HepG2 (cell line): ENCODE measurements around the gene ADPRHL1. TPM values are rescaled to one million over a fixed set of nuclear protein-coding genes. Genes with fewer than 3 reads are reported as not detected.

Source experiments
- AGO2 ChIP-seq: fragments of 200-400 bp; formaldehyde crosslinking; optimal IDR thresholded peaks from 2 replicates; pipeline ENCODE3; 2017; ENCODE audit warnings: mild to moderate bottlenecking, low read depth, low read length, moderate library complexity
- ARID3A ChIP-seq: IDR thresholded peaks from 2 replicates; pipeline ENCODE4 v1.6.1; 2012; ENCODE audit warnings: low read depth, low read length, improper control_type of control experiment
- CEBPB ChIP-seq: IDR thresholded peaks from 2 replicates; pipeline ENCODE4 v1.6.1; 2011; ENCODE audit warnings: low read depth, low read length, improper control_type of control experiment, borderline replicate concordance
- DPF2 ChIP-seq: sonication (generic); formaldehyde crosslinking; IDR thresholded peaks from 2 replicates; pipeline ENCODE4 v1.4.0; 2020; ENCODE audit warnings: mild to moderate bottlenecking, low read depth, missing genetic modification reagents, borderline replicate concordance
- FOXJ3 ChIP-seq: sonication (generic); formaldehyde crosslinking; IDR thresholded peaks from 2 replicates; pipeline ENCODE4 v1.4.0; 2020; ENCODE audit warnings: missing genetic modification reagents, mild to moderate bottlenecking, borderline replicate concordance
- HDAC1 ChIP-seq: sonication (generic); formaldehyde crosslinking; IDR thresholded peaks from 2 replicates; pipeline ENCODE4 v1.5.1; 2020; ENCODE audit warnings: mild to moderate bottlenecking, missing genetic modification reagents
- HNF1A ChIP-seq, 2 experiments: sonication (generic) in 1 of 2; formaldehyde crosslinking in 1 of 2; IDR thresholded peaks; 2 replicates each; pipeline versions ENCODE4 v1.4.0 to v1.6.1; 2016 to 2020; ENCODE audit warnings: borderline replicate concordance in 1 of 2, low read depth in 1 of 2, mild to moderate bottlenecking in 1 of 2, missing genetic modification reagents in 1 of 2
- JUNB ChIP-seq: sonication (generic); formaldehyde crosslinking; IDR thresholded peaks from 2 replicates; pipeline ENCODE4 v1.8.0; 2022; ENCODE audit warnings: missing genetic modification reagents, mild to moderate bottlenecking, borderline replicate concordance
- KAT7 ChIP-seq: IDR thresholded peaks from 2 replicates; pipeline ENCODE4 v1.6.1; 2018; ENCODE audit warnings: borderline replicate concordance, missing compliant biosample characterization
- NCOA1 ChIP-seq: sonication (generic); formaldehyde crosslinking; IDR thresholded peaks from 2 replicates; pipeline ENCODE4 v1.9.0; 2021; ENCODE audit warnings: missing genetic modification reagents
- PAF1 ChIP-seq: IDR thresholded peaks from 2 replicates; pipeline ENCODE4 v1.6.1; 2016; ENCODE audit warnings: missing genetic modification reagents, missing compliant biosample characterization
- RAD21 ChIP-seq: fragments of 450-650 bp; formaldehyde crosslinking; IDR thresholded peaks from 2 replicates; pipeline ENCODE4 v1.5.0; 2020; ENCODE audit warnings: mild to moderate bottlenecking
- RARA ChIP-seq: IDR thresholded peaks from 2 replicates; pipeline ENCODE4 v1.6.1; 2016; ENCODE audit warnings: missing genetic modification reagents, missing compliant biosample characterization
- RORA ChIP-seq: sonication (generic); formaldehyde crosslinking; IDR thresholded peaks from 2 replicates; pipeline ENCODE4 v1.5.0; 2020; ENCODE audit warnings: mild to moderate bottlenecking, missing genetic modification reagents, moderate library complexity
- RXRA ChIP-seq: sonication (generic); formaldehyde crosslinking; IDR thresholded peaks from 2 replicates; pipeline ENCODE4 v1.5.1; 2020; ENCODE audit warnings: missing genetic modification reagents
- SIN3A ChIP-seq: IDR thresholded peaks from 2 replicates; pipeline ENCODE4 v1.6.1; 2011; ENCODE audit warnings: low read depth, mild to moderate bottlenecking, control low read depth, low read length, borderline replicate concordance
- SOX5 ChIP-seq: IDR thresholded peaks from 2 replicates; pipeline ENCODE4 v1.6.1; 2016; ENCODE audit warnings: borderline replicate concordance
- SOX6 ChIP-seq, 2 experiments: fragments of 450-650 bp in 1 of 2; sonication (generic) in 1 of 2; formaldehyde crosslinking in 1 of 2; IDR thresholded peaks; 2 replicates each; pipeline versions ENCODE4 v1.4.0 to v1.6.1; 2017 to 2020; ENCODE audit warnings: antibody characterized with exemption in 1 of 2, mild to moderate bottlenecking in 1 of 2, missing genetic modification reagents in 1 of 2
- TGIF2 ChIP-seq: IDR thresholded peaks from 2 replicates; pipeline ENCODE4 v1.6.1; 2016; ENCODE audit warnings: control low read depth, missing compliant biosample characterization
- YY1 ChIP-seq: IDR thresholded peaks from 2 replicates; pipeline ENCODE4 v1.6.1; 2011; ENCODE audit warnings: low read length, low read depth, moderate library complexity, mild to moderate bottlenecking; ENCODE audit not compliant: insufficient read depth, insufficient replicate concordance
- ZBTB25 ChIP-seq: IDR thresholded peaks from 2 replicates; pipeline ENCODE4 v1.6.1; 2018; ENCODE audit warnings: missing genetic modification reagents
- ZNF746 ChIP-seq: sonication (generic); formaldehyde crosslinking; IDR thresholded peaks from 2 replicates; pipeline ENCODE4 v1.8.0; 2022; ENCODE audit warnings: mild to moderate bottlenecking, missing genetic modification reagents
- ZNF850 ChIP-seq: sonication (generic); formaldehyde crosslinking; conservative IDR thresholded peaks from 2 replicates; pipeline ENCODE4 v1.9.0; 2021; ENCODE audit warnings: mild to moderate bottlenecking, missing genetic modification reagents
- polyA plus RNA-seq, 8 experiments: library from polyadenylated mRNA; depleted of rRNA in 3 of 8; stranded (reverse) in 7 of 8; unstranded in 1 of 8; fragments of >200 nt; fragmentation: Illumina TruSeq in 4 of 8; extraction: Trizol in 4 of 8; gene quantifications; 2 replicates each; pipeline versions ENCODE4 v1.2.1 to v1.2.3, GENCODE V29; 2011 to 2016; ENCODE audit warnings: low read depth in 4 of 8, missing spikeins in 1 of 8, mixed read lengths in 1 of 8; ENCODE audit not compliant: insufficient read depth in 1 of 8
- total RNA-seq, 5 experiments: library from RNA; depleted of rRNA; stranded (reverse); fragments of >200 nt; fragmentation: Illumina TruSeq; extraction: Trizol; gene quantifications; 2 replicates each; pipeline ENCODE4 v1.2.3, GENCODE V29; 2016; ENCODE audit warnings: low read depth in 1 of 5

ADPRHL1 gene
- total and polyA plus RNA-seq, 2 of the 13 experiments (the other 11 are each of a cell fraction or from before 2014, with no cell fraction given): 0.34 to 0.40 TPM

GRCh38 chr13:113493315-113493951 lies 40.1 kb upstream of the ADPRHL1 start (continued):
- 0 out of 2 replicates have a peak, but pooled peaks have one; percentile 24 for TF ChIP-seq ZBTB25 (CRISPR knock-in tag)
- TF ChIP-seq TGIF2: peak; percentile 54; the same call in 1 of the 2 replicates
- no peak for TF ChIP-seq SIN3A
- 0 out of 2 replicates have a peak, but pooled peaks have one; percentile 27 for TF ChIP-seq HNF1A (IDR thresholded peaks at IDR 0.05; ENCODE audit: low read depth)
- TF ChIP-seq HNF1A (CRISPR knock-in tag; IDR thresholded peaks at IDR 0.05; ENCODE audit: borderline replicate concordance): no peak
- TF ChIP-seq RXRA (CRISPR knock-in tag): no peak
- peak; percentile 90 for TF ChIP-seq JUNB (CRISPR knock-in tag)
- 0 out of 2 replicates have a peak, but pooled peaks have one; percentile 47 for TF ChIP-seq ZNF850 (CRISPR knock-in tag)
- TF ChIP-seq RAD21 (CRISPR knock-in tag): no peak
- no peak for TF ChIP-seq NCOA1 (CRISPR knock-in tag)
- TF ChIP-seq ARID3A: peak; percentile 74; the same call in 1 of the 2 replicates
- TF ChIP-seq SOX6 (IDR thresholded peaks at IDR 0.05): no peak
- TF ChIP-seq SOX6 (CRISPR knock-in tag; IDR thresholded peaks at IDR 0.05): peak; percentile 57; the same call in 1 of the 2 replicates
- no peak for TF ChIP-seq RORA (CRISPR knock-in tag)
- TF ChIP-seq CEBPB: peak; percentile 93
- peak; percentile 28; the same call in 1 of the 2 replicates for TF ChIP-seq RARA (CRISPR knock-in tag)
- no peak for TF ChIP-seq DPF2
- no peak; the same call in 1 of the 2 replicates for TF ChIP-seq KAT7 (CRISPR knock-in tag)
- TF ChIP-seq SOX5: peak; percentile 71; the same call in 1 of the 2 replicates
- TF ChIP-seq HDAC1 (CRISPR knock-in tag): no peak
- no peak for TF ChIP-seq YY1
- no peak; the same call in 1 of the 2 replicates for TF ChIP-seq FOXJ3
- no peak for TF ChIP-seq ZNF746 (CRISPR knock-in tag)
- TF ChIP-seq AGO2: no peak
- TF ChIP-seq PAF1 (CRISPR knock-in tag): no peak
